C4-2B (cell line): ENCODE data around the gene FDCSP.

ENCODE experiments used
- H3K27ac ChIP-seq: fragments of 450-650 bp; 2 replicates; pipeline ENCODE4 v1.5.1; 2017
- CTCF ChIP-seq: fragments of 450-650 bp; conservative IDR thresholded peaks from 2 replicates; pipeline ENCODE4 v1.5.1; 2017; ENCODE audit warnings: mild to moderate bottlenecking
- ZFX ChIP-seq: fragments of 450-650 bp; IDR thresholded peaks from 2 replicates; pipeline ENCODE4 v1.6.1; 2017

The FDCSP gene

GRCh38 chr4:70225824-70226223, at the start of gene FDCSP:
Gene FDCSP (plus strand): TSS chr4:70226124. CDS start chr4:70231195, 5,071 bp downstream.
- TF ChIP-seq ZFX = no peak
- no peak for TF ChIP-seq CTCF
- no peak within 1 kb of the TSS for H3K27ac ChIP-seq

GRCh38 chr4:70177090-70177489, 48.8 kb upstream of the FDCSP start:
- TF ChIP-seq ZFX (no peak), CTCF (no peak)
- H3K27ac ChIP-seq = no peak overlapping the region

GRCh38 chr4:70178075-70178660, 47.8 kb upstream of the FDCSP start:
- H3K27ac ChIP-seq = no peak overlapping the region
- TF ChIP-seq ZFX (no peak), CTCF (no peak)

- TF ChIP-seq CTCF (no peak), ZFX (no peak)
Measured at GRCh38 chr4:70179811-70180210, 46.1 kb upstream of the FDCSP start.

GRCh38 chr4:70181864-70182263, 44.1 kb upstream of the FDCSP start:
- no peak overlapping the region for H3K27ac ChIP-seq
- no peak for TF ChIP-seq ZFX
- no peak for TF ChIP-seq CTCF

More at GRCh38 chr4:70179811-70180210, 46.1 kb upstream of the FDCSP start:
- H3K27ac ChIP-seq = no peak overlapping the region

GRCh38 chr4:70182517-70183167, 43.3 kb upstream of the FDCSP start:
- H3K27ac ChIP-seq = no peak overlapping the region
- TF ChIP-seq CTCF (no peak), ZFX (no peak)

GRCh38 chr4:70183168-70183939, 42.6 kb upstream of the FDCSP start:
- no peak overlapping the region for H3K27ac ChIP-seq
- TF ChIP-seq CTCF (peak; percentile 91), ZFX (no peak)
